ENCODE measurements around the gene HDAC6. TPM values are rescaled to one million over a fixed set of nuclear protein-coding genes. Genes with fewer than 3 reads are reported as not detected.

HDAC6 gene
- total RNA-seq, 2 experiments from 2014 or later = 95.2 to 95.7 TPM

DNA sequence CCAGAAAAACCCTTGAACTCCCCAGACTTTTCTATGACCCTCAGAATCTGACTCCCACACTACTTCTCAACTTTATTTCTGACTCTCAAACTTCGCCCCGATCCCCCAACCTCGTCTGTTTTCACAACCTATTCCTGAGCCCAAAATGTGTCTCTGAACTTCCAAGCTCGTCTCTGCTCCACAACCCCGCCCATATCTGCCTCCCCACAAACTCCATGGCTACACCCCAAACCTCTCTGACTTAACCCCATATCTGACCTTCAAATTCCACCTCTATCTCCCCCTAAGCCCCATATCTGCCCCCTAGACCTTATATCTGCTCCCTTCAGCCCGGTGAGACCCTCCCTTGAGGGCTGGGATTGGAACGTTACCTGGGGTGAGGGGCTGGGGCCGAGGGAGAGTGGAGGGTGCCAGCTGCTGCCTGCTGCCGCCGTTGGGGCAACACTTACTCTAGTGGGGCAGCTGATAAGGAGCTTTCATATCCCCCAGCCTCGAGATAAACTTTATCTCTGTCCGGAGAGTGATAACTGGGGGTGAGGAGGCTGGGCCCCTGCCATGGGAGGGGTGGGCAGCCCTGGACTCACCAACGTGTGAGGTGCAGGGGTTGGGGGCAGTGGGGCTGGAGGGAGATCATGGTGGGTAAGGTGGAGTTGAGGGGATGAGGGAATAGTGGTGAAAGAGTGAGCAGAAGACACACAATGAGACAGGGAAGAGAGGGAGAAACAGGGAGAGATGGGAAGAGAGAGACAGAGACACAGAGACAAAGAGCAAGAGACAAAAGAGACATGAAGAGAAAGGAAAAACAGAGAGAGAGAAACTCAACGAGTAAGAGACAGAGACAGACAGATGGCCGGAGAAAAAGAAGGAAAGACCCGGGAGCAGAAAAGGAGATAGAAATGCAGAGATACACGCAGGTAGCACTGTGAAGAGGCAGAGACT lies 14.1 kb upstream of the HDAC6 start:
- Mint-ChIP-seq H3K27ac (no peak overlapping the region), H3K9me3 (no peaks in the 10 kb centered on the region), H3K4me3 (no peak overlapping the region), H3K36me3 (ENCODE audit: low read depth) (no peaks in the 10 kb centered on the region), H3K27me3 (no peaks in the 10 kb centered on the region), H3K4me1 (ENCODE audit: low read depth) (no peaks in the 10 kb centered on the region)
- H3K9me3 ChIP-seq (ENCODE audit: control insufficient read depth in 1 of 2, insufficient read depth in 1 of 2, low read length in 2 of 2) = no peaks in the 10 kb centered on the region
- TF ChIP-seq, protein P1, sequence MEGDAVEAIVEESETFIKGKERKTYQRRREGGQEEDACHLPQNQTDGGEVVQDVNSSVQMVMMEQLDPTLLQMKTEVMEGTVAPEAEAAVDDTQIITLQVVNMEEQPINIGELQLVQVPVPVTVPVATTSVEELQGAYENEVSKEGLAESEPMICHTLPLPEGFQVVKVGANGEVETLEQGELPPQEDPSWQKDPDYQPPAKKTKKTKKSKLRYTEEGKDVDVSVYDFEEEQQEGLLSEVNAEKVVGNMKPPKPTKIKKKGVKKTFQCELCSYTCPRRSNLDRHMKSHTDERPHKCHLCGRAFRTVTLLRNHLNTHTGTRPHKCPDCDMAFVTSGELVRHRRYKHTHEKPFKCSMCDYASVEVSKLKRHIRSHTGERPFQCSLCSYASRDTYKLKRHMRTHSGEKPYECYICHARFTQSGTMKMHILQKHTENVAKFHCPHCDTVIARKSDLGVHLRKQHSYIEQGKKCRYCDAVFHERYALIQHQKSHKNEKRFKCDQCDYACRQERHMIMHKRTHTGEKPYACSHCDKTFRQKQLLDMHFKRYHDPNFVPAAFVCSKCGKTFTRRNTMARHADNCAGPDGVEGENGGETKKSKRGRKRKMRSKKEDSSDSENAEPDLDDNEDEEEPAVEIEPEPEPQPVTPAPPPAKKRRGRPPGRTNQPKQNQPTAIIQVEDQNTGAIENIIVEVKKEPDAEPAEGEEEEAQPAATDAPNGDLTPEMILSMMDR (IDR thresholded peaks at IDR 0.05) = no peak
- no peaks in the 10 kb centered on the region for H3K36me3 ChIP-seq (ENCODE audit: insufficient read depth, low read length)
- no peaks in the 10 kb centered on the region for H3K27me3 ChIP-seq (ENCODE audit: control insufficient read depth in 1 of 2, insufficient read depth in 2 of 2, low read length in 2 of 2)
- intact Hi-C loops (cut with DNase I, micrococcal nuclease) = no loop called here
- ChIA-PET POLR2A (no interaction called here), CTCF (no interaction called here)
- no peak overlapping the region for H3K27ac ChIP-seq (ENCODE audit: low read depth in 1 of 2, low read length in 2 of 2)
- H3K4me1 ChIP-seq (ENCODE audit: insufficient read depth, low read length) = peaks cover 4% of the 10 kb centered on the region
- ATAC-seq (ENCODE audit: poor library complexity) (no peak), DNase-seq (no peak)
- H3K4me3 ChIP-seq (ENCODE audit: low read length) = no peak overlapping the region

DNA sequence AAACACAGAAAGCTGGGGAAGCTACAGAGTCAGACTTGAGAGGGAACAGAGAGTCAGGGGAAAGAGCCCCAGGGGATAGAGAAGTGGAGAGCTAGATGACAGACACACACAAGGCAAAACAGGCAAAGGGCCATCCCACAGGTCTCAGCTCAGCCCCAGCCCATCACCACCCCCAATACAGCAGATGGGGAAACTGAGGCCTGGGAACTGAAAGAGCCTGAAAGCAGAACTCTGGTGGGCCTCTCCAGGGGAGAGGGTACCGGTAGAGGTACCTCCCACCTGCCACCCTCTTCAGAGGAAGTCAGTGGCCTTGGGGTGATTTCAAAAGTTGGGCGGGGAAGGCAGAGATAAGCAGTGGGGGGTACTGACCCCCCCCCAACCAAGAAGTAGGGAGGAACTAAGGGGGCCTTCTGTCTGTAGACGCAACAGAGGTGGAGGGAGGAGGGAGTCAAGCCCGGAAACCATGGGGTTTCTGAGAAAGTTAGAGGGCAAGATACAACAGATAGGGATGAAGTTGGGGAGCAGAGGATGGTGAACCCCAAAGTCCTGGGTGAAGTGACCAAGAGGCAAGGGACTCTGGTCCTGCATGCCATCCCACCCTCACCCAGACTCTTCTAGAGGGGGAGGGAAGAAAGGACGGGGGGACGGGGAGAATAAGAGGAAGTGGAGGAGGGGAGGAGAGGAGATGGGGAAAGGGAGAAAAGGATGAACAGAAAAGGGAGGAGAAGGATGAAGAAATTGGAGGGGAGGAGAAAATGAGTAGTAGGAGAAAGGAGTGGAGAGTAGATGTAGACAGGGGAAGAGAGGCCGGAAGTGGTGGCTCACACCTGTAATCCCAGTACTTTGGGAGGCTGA lies 12.3 kb upstream of the HDAC6 start:
- H3K4me3 ChIP-seq (ENCODE audit: low read length) = no peak overlapping the region
- H3K4me1 ChIP-seq (ENCODE audit: insufficient read depth, low read length) = peaks cover 4% of the 10 kb centered on the region
- Mint-ChIP-seq H3K27ac (no peak overlapping the region), H3K36me3 (ENCODE audit: low read depth) (no peaks in the 10 kb centered on the region), H3K27me3 (no peaks in the 10 kb centered on the region), H3K9me3 (no peaks in the 10 kb centered on the region), H3K4me1 (ENCODE audit: low read depth) (no peaks in the 10 kb centered on the region), H3K4me3 (no peak overlapping the region)
- DNase-seq (peak in 1 of 14 experiments; percentile 13), ATAC-seq (ENCODE audit: poor library complexity) (no peak)
- no peaks in the 10 kb centered on the region for H3K36me3 ChIP-seq (ENCODE audit: insufficient read depth, low read length)
- no peak overlapping the region for H3K27ac ChIP-seq (ENCODE audit: low read depth in 1 of 2, low read length in 2 of 2)
- TF ChIP-seq, protein P1 (IDR thresholded peaks at IDR 0.05) = no peak
- ChIA-PET CTCF (no interaction called here), POLR2A (no interaction called here)
- intact Hi-C loops (cut with DNase I, micrococcal nuclease) = loop anchor here in 1 of 2 experiments (5.0 kb wide), 1 partner anchor 37 kb away; no protein-coding TSS in a partner anchor
- H3K9me3 ChIP-seq (ENCODE audit: control insufficient read depth in 1 of 2, insufficient read depth in 1 of 2, low read length in 2 of 2) = no peaks in the 10 kb centered on the region
- no peaks in the 10 kb centered on the region for H3K27me3 ChIP-seq (ENCODE audit: control insufficient read depth in 1 of 2, insufficient read depth in 2 of 2, low read length in 2 of 2)

- CTCF ChIA-PET = no interaction called here
Observed at GRCh38 chrX:48790477-48790876, 11.4 kb upstream of the HDAC6 start.

More at GRCh38 chrX:48790477-48790876, 11.4 kb upstream of the HDAC6 start:
- Histone ChIP-seq H3K4me1 (ENCODE audit: insufficient read depth, low read length) (peaks cover 4% of the 10 kb centered on the region), H3K4me3 (ENCODE audit: low read length) (no peak overlapping the region), H3K36me3 (ENCODE audit: insufficient read depth, low read length) (no peaks in the 10 kb centered on the region), H3K9me3 (ENCODE audit: control insufficient read depth in 1 of 2, insufficient read depth in 1 of 2, low read length in 2 of 2) (no peaks in the 10 kb centered on the region), H3K27ac (ENCODE audit: low read depth in 1 of 2, low read length in 2 of 2) (no peak overlapping the region), H3K27me3 (ENCODE audit: control insufficient read depth in 1 of 2, insufficient read depth in 2 of 2, low read length in 2 of 2) (no peaks in the 10 kb centered on the region)
- ATAC-seq (ENCODE audit: poor library complexity) (no peak), DNase-seq (no peak)
- intact Hi-C loops (cut with DNase I, micrococcal nuclease) = loop anchor here in 1 of 2 experiments (5.0 kb wide), 1 partner anchor 38 kb away; no protein-coding TSS in a partner anchor
- H3K27me3 Mint-ChIP-seq = no peaks in the 10 kb centered on the region
- no peaks in the 10 kb centered on the region for H3K36me3 Mint-ChIP-seq (ENCODE audit: low read depth)
- no peak overlapping the region for H3K4me3 Mint-ChIP-seq
- no peak overlapping the region for H3K27ac Mint-ChIP-seq
- POLR2A ChIA-PET = no interaction called here
- no peaks in the 10 kb centered on the region for H3K4me1 Mint-ChIP-seq (ENCODE audit: low read depth)
- TF ChIP-seq, protein P1 (IDR thresholded peaks at IDR 0.05) = no peak
- H3K9me3 Mint-ChIP-seq = no peaks in the 10 kb centered on the region

Measured in CD4-positive, alpha-beta T cell (primary cell).